Endodermal cell (in vitro differentiated cells): Measurements from ENCODE around the gene ATXN1. TPM values are rescaled to one million over a fixed set of nuclear protein-coding genes. Genes with fewer than 3 reads are reported as not detected.

Source experiments
- DNase-seq: peaks from one replicate; pipeline ENCODE4 v3.0.0-alpha.2; 2017
- H3K27ac ChIP-seq: 2 replicates; pipeline ENCODE4 v1.5.1; 2013; ENCODE audit warnings: mild to moderate bottlenecking, low read depth, low read length, moderate library complexity
- H3K27me3 ChIP-seq: 2 replicates; pipeline ENCODE4 v1.6.1; 2013; ENCODE audit warnings: mild to moderate bottlenecking, low read length, moderate library complexity; ENCODE audit not compliant: insufficient read depth, control insufficient read depth, poor library complexity, severe bottlenecking
- H3K36me3 ChIP-seq: 2 replicates; pipeline ENCODE4 v1.7.0; 2013; ENCODE audit warnings: mild to moderate bottlenecking, low read length, moderate library complexity; ENCODE audit not compliant: control insufficient read depth, insufficient read depth
- H3K4me1 ChIP-seq: one replicate; pipeline ENCODE4 v1.7.0; 2013; ENCODE audit warnings: low read length; ENCODE audit not compliant: control insufficient read depth, insufficient read depth
- H3K4me3 ChIP-seq: 2 replicates; pipeline ENCODE4 v1.5.1; 2013; ENCODE audit warnings: mild to moderate bottlenecking, low read length, moderate library complexity
- H3K9ac ChIP-seq: 2 replicates; pipeline ENCODE4 v1.6.1; 2013; ENCODE audit warnings: mild to moderate bottlenecking, low read length, moderate library complexity; ENCODE audit not compliant: poor library complexity, severe bottlenecking; ENCODE audit errors: extremely low read depth
- H3K9me3 ChIP-seq: 2 replicates; pipeline ENCODE4 v1.6.1; 2013; ENCODE audit warnings: mild to moderate bottlenecking, low read length, moderate library complexity; ENCODE audit not compliant: control insufficient read depth
- H3K27ac Mint-ChIP-seq: 2 replicates; pipeline ENCODE4 v1.8.0; 2020; ENCODE audit warnings: mixed read lengths
- H3K27me3 Mint-ChIP-seq: 2 replicates; pipeline ENCODE4 v1.8.0; 2021; ENCODE audit warnings: mild to moderate bottlenecking, mixed read lengths; ENCODE audit not compliant: insufficient read depth
- H3K36me3 Mint-ChIP-seq: 2 replicates; pipeline ENCODE4 v1.8.0; 2020; ENCODE audit warnings: low read depth, mixed read lengths
- H3K4me1 Mint-ChIP-seq: 2 replicates; pipeline ENCODE4 v1.8.0; 2020; ENCODE audit warnings: mixed read lengths
- H3K4me3 Mint-ChIP-seq: 2 replicates; pipeline ENCODE4 v1.8.0; 2020; ENCODE audit warnings: mild to moderate bottlenecking, moderate library complexity, mixed read lengths
- H3K9me3 Mint-ChIP-seq: 2 replicates; pipeline ENCODE4 v1.8.0; 2020; ENCODE audit warnings: mild to moderate bottlenecking, mixed read lengths
- WGBS, 2 experiments: methylation state at CpG; one replicate each; pipeline versions ENCODE4 v1.1.5 to v1.1.7; 2013; ENCODE audit warnings: missing lambda C conversion rate in 2 of 2, mixed read lengths in 1 of 2; ENCODE audit not compliant: insufficient coverage in 1 of 2, insufficient read length in 1 of 2; 5-methylcytosine and 5-hydroxymethylcytosine counted together
- total RNA-seq, 2 donors: library from RNA; stranded (reverse); fragmentation: NEBNext Ultra II Directional in 1 of 2; extraction: Animal tissue kit (Norgen Biotek cat#: 25700) in 1 of 2; gene quantifications; 2 replicates in 1 of 2; 3 replicates in 1 of 2; pipeline ENCODE4 v1.2.1, GENCODE V29; 2021
- TF ChIP-seq, protein P1 (sequence below): fragments of 200-600 bp; sonication (generic); conservative IDR thresholded peaks from 2 replicates; pipeline ENCODE4 v1.5.0; 2021; ENCODE audit warnings: antibody characterized with exemption, mild to moderate bottlenecking

ATXN1 gene
- total RNA-seq, 2 donors from 2014 or later, result 10.4 to 15.9 TPM

DNA sequence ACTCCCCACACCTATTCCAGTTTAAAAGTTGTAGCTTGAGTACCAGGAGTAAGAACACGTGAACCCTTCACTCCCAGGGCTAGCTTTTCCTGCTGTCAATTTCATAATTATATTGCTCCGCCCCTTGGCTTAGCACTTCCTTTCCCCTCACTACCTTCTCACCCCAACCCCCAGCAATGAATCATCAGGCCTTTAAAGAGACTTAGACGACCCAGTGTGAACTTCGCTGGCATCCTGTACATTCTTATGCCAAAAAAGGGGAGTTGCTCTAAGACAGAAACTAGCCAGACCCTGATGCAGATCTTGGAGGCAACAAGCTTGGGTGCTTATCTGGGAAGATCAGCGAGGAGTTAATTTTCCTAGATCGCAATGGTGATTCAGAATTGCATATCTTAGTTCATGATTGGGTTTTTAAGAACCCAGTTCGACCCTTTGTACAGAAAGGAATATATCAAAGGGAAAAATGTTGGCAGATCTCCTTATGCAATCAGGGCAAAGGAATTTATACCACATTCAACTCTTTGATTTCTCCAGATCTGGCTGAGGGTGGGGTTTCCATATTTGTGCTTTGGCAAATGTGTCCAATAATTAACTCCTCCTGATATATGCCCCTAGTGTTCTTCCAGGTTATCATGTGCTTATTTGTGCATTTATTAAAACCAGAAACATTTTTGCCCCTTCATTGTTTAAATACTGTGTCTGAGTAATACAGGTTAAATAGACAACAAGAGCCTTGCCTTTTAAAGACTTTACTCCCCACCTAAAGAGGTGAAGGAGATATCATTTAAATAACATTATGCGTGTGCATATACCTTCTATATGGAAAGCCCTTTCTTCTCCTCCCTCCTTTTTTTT is 8.1 kb upstream of the ATXN1 start:
- Histone ChIP-seq H3K9ac (no peak overlapping the region), H3K27ac (no peak overlapping the region)
- H3K4me1 Mint-ChIP-seq, result peaks cover 8% of the 10 kb centered on the region

DNA sequence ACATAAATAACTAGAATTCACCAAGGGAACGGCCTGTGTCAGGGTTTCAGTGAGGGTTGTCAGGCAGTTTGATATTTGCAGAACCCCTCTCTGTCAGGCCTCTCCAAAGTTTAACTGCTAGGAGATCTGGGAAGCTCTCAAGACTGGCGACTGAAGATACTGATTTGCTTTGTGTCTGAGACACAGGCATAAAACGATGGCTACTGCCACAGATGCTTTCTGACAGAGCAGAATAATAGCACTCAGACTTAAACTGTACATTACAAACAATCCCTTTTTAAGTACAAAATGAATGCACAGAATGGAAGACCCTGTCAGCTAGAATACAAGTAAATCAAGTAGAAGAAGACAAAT is 7.2 kb upstream of the ATXN1 start:
- DNase-seq, result no peak
- H3K27ac ChIP-seq, result no peak overlapping the region
- 58 to 71% methylated on average over 3 of the region's 3 CpGs for WGBS, 2 experiments
- no peak overlapping the region for H3K9ac ChIP-seq
- Mint-ChIP-seq H3K4me3 (no peak overlapping the region), H3K27me3 (no peaks in the 10 kb centered on the region), H3K4me1 (peaks cover 5% of the 10 kb centered on the region), H3K9me3 (no peaks in the 10 kb centered on the region), H3K27ac (no peak overlapping the region), H3K36me3 (no peaks in the 10 kb centered on the region)
- TF ChIP-seq, protein P1, sequence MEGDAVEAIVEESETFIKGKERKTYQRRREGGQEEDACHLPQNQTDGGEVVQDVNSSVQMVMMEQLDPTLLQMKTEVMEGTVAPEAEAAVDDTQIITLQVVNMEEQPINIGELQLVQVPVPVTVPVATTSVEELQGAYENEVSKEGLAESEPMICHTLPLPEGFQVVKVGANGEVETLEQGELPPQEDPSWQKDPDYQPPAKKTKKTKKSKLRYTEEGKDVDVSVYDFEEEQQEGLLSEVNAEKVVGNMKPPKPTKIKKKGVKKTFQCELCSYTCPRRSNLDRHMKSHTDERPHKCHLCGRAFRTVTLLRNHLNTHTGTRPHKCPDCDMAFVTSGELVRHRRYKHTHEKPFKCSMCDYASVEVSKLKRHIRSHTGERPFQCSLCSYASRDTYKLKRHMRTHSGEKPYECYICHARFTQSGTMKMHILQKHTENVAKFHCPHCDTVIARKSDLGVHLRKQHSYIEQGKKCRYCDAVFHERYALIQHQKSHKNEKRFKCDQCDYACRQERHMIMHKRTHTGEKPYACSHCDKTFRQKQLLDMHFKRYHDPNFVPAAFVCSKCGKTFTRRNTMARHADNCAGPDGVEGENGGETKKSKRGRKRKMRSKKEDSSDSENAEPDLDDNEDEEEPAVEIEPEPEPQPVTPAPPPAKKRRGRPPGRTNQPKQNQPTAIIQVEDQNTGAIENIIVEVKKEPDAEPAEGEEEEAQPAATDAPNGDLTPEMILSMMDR, result no peak
- no peaks in the 10 kb centered on the region for H3K36me3 ChIP-seq
- H3K4me3 ChIP-seq, result no peak overlapping the region
- no peaks in the 10 kb centered on the region for H3K4me1 ChIP-seq
- no peaks in the 10 kb centered on the region for H3K27me3 ChIP-seq
- no peaks in the 10 kb centered on the region for H3K9me3 ChIP-seq

More for the DNA sequence above, 8.1 kb upstream of the ATXN1 start:
- Histone ChIP-seq H3K9me3 (no peaks in the 10 kb centered on the region), H3K36me3 (no peaks in the 10 kb centered on the region), H3K4me3 (no peak overlapping the region), H3K4me1 (no peaks in the 10 kb centered on the region), H3K27me3 (no peaks in the 10 kb centered on the region)
- TF ChIP-seq, protein P1, result no peak
- H3K27me3 Mint-ChIP-seq, result no peaks in the 10 kb centered on the region
- H3K36me3 Mint-ChIP-seq, result no peaks in the 10 kb centered on the region
- H3K27ac Mint-ChIP-seq, result no peak overlapping the region
- DNase-seq, result peak; percentile 54
- H3K9me3 Mint-ChIP-seq, result no peaks in the 10 kb centered on the region
- 50 to 59% methylated on average over 7 to 8 of the region's 8 CpGs for WGBS, 2 experiments
- no peak overlapping the region for H3K4me3 Mint-ChIP-seq

DNA sequence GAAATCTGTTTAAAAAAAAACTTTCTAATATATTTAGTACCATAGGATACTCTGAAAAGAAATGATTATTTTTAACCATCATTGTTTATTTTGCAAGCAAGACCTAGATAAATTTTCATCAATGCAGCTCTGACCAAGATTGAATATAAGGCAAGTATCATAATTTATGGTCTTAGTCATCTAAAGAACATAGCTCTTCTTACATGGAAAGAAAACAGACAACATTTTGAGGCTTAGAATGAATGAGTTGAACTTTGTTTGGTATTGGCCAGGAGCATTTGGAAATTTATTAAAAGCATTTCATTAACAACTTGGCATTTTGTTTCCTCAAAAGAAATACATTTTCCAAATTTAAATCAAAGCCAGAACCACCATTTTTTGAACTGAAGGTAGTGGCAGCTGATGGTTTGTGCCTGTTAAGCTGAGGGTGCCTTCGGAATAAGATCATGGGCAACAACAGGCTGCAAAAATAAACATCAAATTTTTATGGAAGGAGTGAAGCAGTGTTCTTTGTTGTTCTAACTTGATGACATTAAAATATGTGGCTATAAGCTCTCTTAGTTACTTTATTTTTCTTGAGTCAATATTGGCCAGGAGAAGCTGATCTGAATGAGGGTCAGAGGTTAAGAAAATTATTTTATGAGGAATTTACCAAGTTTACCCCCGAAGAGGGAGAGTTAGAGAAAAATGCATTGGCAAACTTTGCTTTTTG is 6.7 kb upstream of the ATXN1 start:
- no peaks in the 10 kb centered on the region for H3K36me3 ChIP-seq
- TF ChIP-seq, protein P1, result no peak
- H3K9me3 Mint-ChIP-seq, result no peaks in the 10 kb centered on the region
- H3K36me3 Mint-ChIP-seq, result no peaks in the 10 kb centered on the region
- no peak overlapping the region for H3K9ac ChIP-seq
- H3K9me3 ChIP-seq, result no peaks in the 10 kb centered on the region
- no peak overlapping the region for H3K4me3 ChIP-seq
- H3K27me3 Mint-ChIP-seq, result no peaks in the 10 kb centered on the region
- no peak overlapping the region for H3K27ac Mint-ChIP-seq
- no peaks in the 10 kb centered on the region for H3K27me3 ChIP-seq
- H3K4me3 Mint-ChIP-seq, result no peak overlapping the region
- peaks cover 3% of the 10 kb centered on the region for H3K4me1 ChIP-seq
- peaks cover 5% of the 10 kb centered on the region for H3K4me1 Mint-ChIP-seq
- 80 to 83% methylated on average over 2 of the region's 2 CpGs for WGBS, 2 experiments
- no peak for DNase-seq
- no peak overlapping the region for H3K27ac ChIP-seq
